Smooth muscle cell (in vitro differentiated cells): ENCODE results near the gene FLT3LG. TPM values are rescaled to one million over a fixed set of nuclear protein-coding genes. Genes with fewer than 3 reads are reported as not detected.

ENCODE experiments used
- DNase-seq: peaks from one replicate; lab custom pipeline; 2025; ENCODE audit not compliant: unreplicated experiment; lab: John Stamatoyannopoulos, UW
- H2AFZ ChIP-seq: fragments of 200-600 bp; sonication (generic); 2 replicates; pipeline ENCODE4 v1.6.0; 2016; ENCODE audit warnings: antibody characterized with exemption, low read depth, mild to moderate bottlenecking
- H3F3A ChIP-seq: fragments of 200-600 bp; sonication (generic); 2 replicates; pipeline ENCODE4 v1.6.0; 2017; ENCODE audit warnings: antibody characterized with exemption, low read depth
- H3K27ac ChIP-seq: fragments of 200-600 bp; sonication (generic); 2 replicates; pipeline ENCODE4 v1.5.1; 2016; ENCODE audit warnings: low read depth, mild to moderate bottlenecking
- H3K27me3 ChIP-seq: fragments of 200-600 bp; sonication (generic); 2 replicates; pipeline ENCODE4 v1.6.1; 2016; ENCODE audit warnings: low read depth, mild to moderate bottlenecking
- H3K36me3 ChIP-seq: fragments of 200-600 bp; sonication (generic); 2 replicates; pipeline ENCODE4 v1.5.1; 2016; ENCODE audit warnings: low read depth
- H3K4me1 ChIP-seq: fragments of 200-600 bp; sonication (generic); 2 replicates; pipeline ENCODE4 v1.5.1; 2016; ENCODE audit warnings: low read depth
- H3K4me2 ChIP-seq: fragments of 200-600 bp; sonication (generic); 2 replicates; pipeline ENCODE4 v1.6.0; 2016; ENCODE audit warnings: mild to moderate bottlenecking
- H3K4me3 ChIP-seq: fragments of 200-600 bp; sonication (generic); 2 replicates; pipeline ENCODE4 v1.5.1; 2016; ENCODE audit warnings: mild to moderate bottlenecking
- H3K79me2 ChIP-seq: fragments of 200-600 bp; sonication (generic); 2 replicates; pipeline ENCODE4 v1.6.0; 2016; ENCODE audit warnings: low read depth, mild to moderate bottlenecking
- H3K9ac ChIP-seq: fragments of 200-600 bp; sonication (generic); 2 replicates; pipeline ENCODE4 v1.6.0; 2016; ENCODE audit warnings: low read depth
- H3K9me3 ChIP-seq: fragments of 200-600 bp; sonication (generic); replicated peaks from 2 replicates; pipeline ENCODE4 v1.5.1; 2016; ENCODE audit warnings: low read depth
- H4K20me1 ChIP-seq: fragments of 200-600 bp; sonication (generic); 2 replicates; pipeline ENCODE4 v1.6.0; 2016; ENCODE audit warnings: low read depth
- WGBS: methylation state at CpG from one replicate; pipeline ENCODE4 v1.1.7; 2016; ENCODE audit warnings: low lambda C conversion rate; 5-methylcytosine and 5-hydroxymethylcytosine counted together
- polyA plus RNA-seq: library from polyadenylated mRNA; unstranded; fragments of >200 nt; fragmentation: Nextera tagmentation; extraction: Ambion mirVana; gene quantifications from 2 replicates; pipeline ENCODE4 v1.2.1, GENCODE V29; 2016
- total RNA-seq: library from RNA; depleted of rRNA; stranded (reverse); fragments of >200 nt; gene quantifications from 2 replicates; pipeline ENCODE4 v1.2.3, GENCODE V29; 2014
- TF ChIP-seq, protein P1 (sequence below): fragments of 200-600 bp; sonication (generic); IDR thresholded peaks from 2 replicates; pipeline ENCODE4 v1.5.1; 2017; ENCODE audit warnings: borderline replicate concordance, mild to moderate bottlenecking, antibody characterized with exemption; ENCODE audit not compliant: insufficient read depth, poor library complexity, severe bottlenecking

FLT3LG gene
- total and polyA plus RNA-seq, 2 experiments from 2014 or later, result 0.45 to 2.0 TPM

GRCh38 chr19:49427339-49427738 lies 46.7 kb upstream of the FLT3LG start:
- H2AFZ ChIP-seq, result no peak overlapping the region
- peaks cover 18% of the 10 kb centered on the region for H3K4me1 ChIP-seq
- peaks cover 100% of the 10 kb centered on the region for H3K27me3 ChIP-seq
- no peaks in the 10 kb centered on the region for H3K79me2 ChIP-seq
- no peak overlapping the region for H3K4me3 ChIP-seq
- no peaks in the 10 kb centered on the region for H4K20me1 ChIP-seq
- TF ChIP-seq, protein P1, sequence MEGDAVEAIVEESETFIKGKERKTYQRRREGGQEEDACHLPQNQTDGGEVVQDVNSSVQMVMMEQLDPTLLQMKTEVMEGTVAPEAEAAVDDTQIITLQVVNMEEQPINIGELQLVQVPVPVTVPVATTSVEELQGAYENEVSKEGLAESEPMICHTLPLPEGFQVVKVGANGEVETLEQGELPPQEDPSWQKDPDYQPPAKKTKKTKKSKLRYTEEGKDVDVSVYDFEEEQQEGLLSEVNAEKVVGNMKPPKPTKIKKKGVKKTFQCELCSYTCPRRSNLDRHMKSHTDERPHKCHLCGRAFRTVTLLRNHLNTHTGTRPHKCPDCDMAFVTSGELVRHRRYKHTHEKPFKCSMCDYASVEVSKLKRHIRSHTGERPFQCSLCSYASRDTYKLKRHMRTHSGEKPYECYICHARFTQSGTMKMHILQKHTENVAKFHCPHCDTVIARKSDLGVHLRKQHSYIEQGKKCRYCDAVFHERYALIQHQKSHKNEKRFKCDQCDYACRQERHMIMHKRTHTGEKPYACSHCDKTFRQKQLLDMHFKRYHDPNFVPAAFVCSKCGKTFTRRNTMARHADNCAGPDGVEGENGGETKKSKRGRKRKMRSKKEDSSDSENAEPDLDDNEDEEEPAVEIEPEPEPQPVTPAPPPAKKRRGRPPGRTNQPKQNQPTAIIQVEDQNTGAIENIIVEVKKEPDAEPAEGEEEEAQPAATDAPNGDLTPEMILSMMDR, result no peak
- no peaks in the 10 kb centered on the region for H3F3A ChIP-seq
- 86% methylated on average over 10 of the region's 12 CpGs for WGBS
- no peak overlapping the region for H3K4me2 ChIP-seq
- H3K9me3 ChIP-seq, result no peaks in the 10 kb centered on the region
- H3K27ac ChIP-seq, result no peak overlapping the region
- no peak overlapping the region for H3K9ac ChIP-seq
- no peaks in the 10 kb centered on the region for H3K36me3 ChIP-seq
- no peak for DNase-seq

GRCh38 chr19:49427855-49428546 lies 46.0 kb upstream of the FLT3LG start:
- Histone ChIP-seq H3K9ac (no peak overlapping the region), H3K4me3 (peak overlapping the region; percentile 34), H3K27me3 (peaks cover 100% of the 10 kb centered on the region), H2AFZ (peak overlapping the region; percentile 49), H3K79me2 (no peaks in the 10 kb centered on the region), H3K4me2 (peak overlapping the region; percentile 84), H3K36me3 (no peaks in the 10 kb centered on the region), H3F3A (no peaks in the 10 kb centered on the region), H3K4me1 (peaks cover 12% of the 10 kb centered on the region), H4K20me1 (no peaks in the 10 kb centered on the region), H3K9me3 (no peaks in the 10 kb centered on the region), H3K27ac (no peak overlapping the region)
- WGBS, result 2% methylated on average over 43 of the region's 45 CpGs
- TF ChIP-seq, protein P1, result no peak
- DNase-seq, result no peak

DNA sequence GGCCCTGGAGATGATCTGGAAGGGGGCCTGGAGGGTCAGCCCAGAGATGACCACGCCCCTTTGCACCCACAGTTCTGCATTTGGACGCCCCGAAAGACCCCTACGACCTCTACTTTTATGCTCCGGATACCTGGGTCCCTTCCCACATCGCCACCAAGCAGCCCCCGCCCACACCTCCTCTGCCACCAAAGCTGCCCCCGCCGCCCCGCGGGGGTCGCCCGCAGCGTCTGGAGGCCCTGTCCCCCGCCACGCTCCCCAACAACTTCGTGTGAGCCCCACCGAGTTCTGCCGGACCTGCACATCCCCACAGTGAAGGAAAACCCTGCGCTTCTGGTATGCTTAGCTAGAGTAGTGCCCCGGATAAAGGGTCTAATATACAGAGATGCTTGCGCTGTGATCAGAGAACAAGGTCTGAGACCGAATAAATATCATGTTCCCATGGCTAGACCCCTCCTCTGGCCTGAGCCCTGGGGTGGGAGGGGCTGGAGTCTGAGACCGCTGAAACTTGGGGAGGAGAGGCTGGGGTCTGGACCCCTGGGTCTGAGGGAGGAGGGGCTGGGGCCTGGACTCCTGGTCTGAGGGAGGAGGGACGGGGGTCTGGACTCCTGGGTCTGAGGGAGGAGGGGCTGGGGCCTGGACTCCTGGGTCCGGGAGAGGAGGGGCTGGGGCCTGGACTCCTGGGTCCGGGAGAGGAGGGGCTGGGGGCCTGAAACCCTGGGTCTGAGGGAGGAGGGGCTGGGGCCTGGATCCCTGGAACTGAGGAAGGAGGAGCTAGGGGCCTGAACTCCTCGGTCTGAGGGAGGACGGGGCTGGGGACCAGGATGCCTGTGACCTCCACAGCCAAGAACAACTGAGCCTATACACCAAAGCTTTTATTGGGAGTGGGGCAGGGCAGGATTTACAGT lies 45.2 kb upstream of the FLT3LG start:
- peaks cover 6% of the 10 kb centered on the region for H3K4me1 ChIP-seq
- H4K20me1 ChIP-seq, result no peaks in the 10 kb centered on the region
- H3F3A ChIP-seq, result no peaks in the 10 kb centered on the region
- no peaks in the 10 kb centered on the region for H3K9me3 ChIP-seq
- WGBS, result 31% methylated on average over 14 of the region's 29 CpGs
- H3K79me2 ChIP-seq, result no peaks in the 10 kb centered on the region
- no peak overlapping the region for H3K9ac ChIP-seq
- H2AFZ ChIP-seq, result no peak overlapping the region
- no peaks in the 10 kb centered on the region for H3K36me3 ChIP-seq
- peak overlapping the region; percentile 34 for H3K4me3 ChIP-seq
- TF ChIP-seq, protein P1, result no peak
- peak overlapping the region; percentile 84 for H3K4me2 ChIP-seq
- peaks cover 100% of the 10 kb centered on the region for H3K27me3 ChIP-seq
- DNase-seq, result no peak
- H3K27ac ChIP-seq, result no peak overlapping the region
